ENCODE results near the gene LIMA1. TPM values are rescaled to one million over a fixed set of nuclear protein-coding genes. Genes with fewer than 3 reads are reported as not detected.
"Not testable (repeated sequence)": the region's sequence is repeated elsewhere in the genome, so short reads cannot be mapped to it uniquely, and the experiment has no call there.

Gene LIMA1
- polyA plus RNA-seq, result 100 to 1,000 TPM in 2 of 3 donors, 10 to 100 TPM in 1; 15.9 to 134 (median 108) TPM

DNA sequence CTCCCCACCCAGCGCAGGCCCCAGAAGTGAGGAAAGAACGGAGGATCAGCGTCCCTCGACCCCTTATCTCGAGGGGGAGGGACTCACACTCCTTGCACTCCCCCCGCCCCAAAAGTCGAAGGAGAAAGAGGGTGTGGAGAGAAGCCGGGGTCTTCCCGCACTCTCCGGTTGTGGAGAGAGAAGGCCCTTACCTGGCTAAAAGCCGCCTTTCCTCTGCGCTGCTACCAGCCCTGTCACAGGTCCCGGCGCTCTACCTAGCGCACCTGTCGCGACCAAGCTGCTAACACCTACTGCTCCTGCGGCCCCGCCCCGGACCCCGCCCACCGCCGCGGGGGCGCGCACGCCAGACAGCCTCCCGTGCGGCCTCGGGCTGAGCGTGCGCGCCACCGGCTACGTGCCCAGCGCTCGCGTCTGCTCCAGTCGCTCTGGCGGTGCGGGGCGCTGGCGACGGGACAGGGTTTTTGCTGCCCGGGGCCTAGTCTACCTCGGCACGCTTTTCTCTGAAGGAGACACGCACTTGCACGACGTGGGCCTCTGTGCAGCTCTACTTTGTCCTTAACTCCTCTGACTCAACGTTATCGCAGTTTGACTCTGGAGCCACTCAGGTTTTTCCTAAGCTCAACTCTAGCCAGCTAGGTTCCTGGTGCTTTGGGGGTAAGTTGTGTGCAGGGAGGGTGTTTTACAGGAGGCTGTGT is at the start of gene LIMA1:
TSS of gene LIMA1 (minus strand) at position 292 of the 695 bp plus-strand sequence. CDS start 34,769 bp downstream, outside the sequence.
- peak within 1 kb of the TSS; percentile 35 for H3K27ac ChIP-seq (ENCODE audit: low read depth, low read length)

DNA sequence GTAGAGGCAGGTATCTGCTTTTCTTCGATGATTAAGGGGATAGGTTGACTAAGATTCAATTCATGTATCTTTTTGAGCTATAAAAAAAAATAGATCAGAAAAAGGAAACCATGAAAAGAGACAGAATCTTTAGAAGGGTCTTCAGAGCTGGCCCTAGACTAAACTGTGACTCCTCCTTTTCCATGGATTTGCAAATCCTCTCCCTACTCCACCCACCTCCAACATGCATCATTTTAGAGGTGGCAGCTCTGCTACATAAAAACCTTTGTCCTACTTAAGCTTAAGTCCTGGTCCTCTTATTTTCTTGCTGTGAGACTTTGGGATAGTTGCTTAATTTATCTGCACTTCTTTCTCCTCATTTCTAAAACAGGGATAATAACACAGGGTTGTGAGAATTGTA is 48.4 kb upstream of the LIMA1 start:
- no peak overlapping the region for H3K27ac ChIP-seq (ENCODE audit: low read depth, low read length)
- 94 to 98% (median 94%) methylated on average over 1 of the region's 1 CpG for WGBS, 3 donors

More for the DNA sequence above, at the start of gene LIMA1:
- WGBS, 3 donors, result 0 to 1% (median 1%) methylated on average over 51 to 52 of the region's 52 CpGs

DNA sequence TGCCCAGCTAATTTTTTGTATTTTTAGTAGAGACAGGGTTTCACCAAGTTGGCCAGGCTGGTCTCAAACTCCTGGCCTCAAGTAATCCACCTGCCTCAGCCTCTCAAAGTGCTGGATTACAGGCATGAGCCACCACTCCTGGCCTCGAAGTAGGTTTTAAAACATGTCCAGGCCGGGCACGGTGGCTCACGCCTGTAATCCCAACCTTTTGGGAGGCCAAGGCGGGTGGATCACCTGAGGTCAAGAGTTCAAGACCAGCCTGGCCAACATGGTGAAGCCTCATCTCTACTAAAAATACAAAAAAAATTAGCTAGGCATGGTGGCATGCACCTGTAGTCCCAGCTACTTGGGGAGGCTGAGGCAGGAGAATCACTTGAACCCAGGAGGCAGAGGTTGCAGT is 45.3 kb upstream of the LIMA1 start:
- not testable (repeated sequence) for H3K27ac ChIP-seq (ENCODE audit: low read depth, low read length)
- WGBS, 3 donors, result 94 to 100% (median 96%) methylated on average over 5 of the region's 5 CpGs

DNA sequence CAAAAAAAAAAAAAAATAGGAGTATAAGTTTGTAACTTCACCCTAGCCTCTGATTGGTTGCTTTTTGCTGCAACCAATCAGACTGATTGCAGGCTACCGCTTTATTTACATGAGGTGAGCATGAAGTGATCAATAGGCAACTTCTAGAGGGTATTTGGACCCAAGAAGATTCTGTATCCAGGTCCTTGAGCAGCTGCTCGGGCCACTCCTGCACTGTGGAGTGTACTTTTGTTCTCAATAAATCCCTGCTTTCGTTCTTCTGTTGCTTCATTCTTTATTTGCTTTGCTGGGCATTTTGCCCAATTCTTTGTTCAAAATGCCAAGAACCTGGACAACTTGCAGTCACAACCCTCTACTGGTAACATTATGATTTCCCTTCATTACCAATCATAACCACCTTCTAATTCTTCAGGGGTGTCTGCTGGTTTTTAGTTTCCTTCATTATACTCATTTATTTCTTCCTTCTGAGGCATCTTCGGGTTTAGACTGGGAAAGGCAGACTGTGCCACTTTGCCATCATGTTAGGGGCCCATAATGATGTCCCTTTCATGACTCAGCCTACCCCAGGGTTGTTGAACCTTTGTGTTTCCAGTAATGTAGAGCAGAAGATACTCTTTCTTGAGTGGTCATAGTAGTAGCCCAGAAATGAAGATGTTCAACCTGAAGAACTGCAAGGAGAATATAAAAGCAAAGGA is 43.4 kb upstream of the LIMA1 start:
- WGBS, 3 donors, result 46 to 72% (median 69%) methylated on average over 4 of the region's 4 CpGs
- H3K27ac ChIP-seq (ENCODE audit: low read depth, low read length), result no peak overlapping the region

DNA sequence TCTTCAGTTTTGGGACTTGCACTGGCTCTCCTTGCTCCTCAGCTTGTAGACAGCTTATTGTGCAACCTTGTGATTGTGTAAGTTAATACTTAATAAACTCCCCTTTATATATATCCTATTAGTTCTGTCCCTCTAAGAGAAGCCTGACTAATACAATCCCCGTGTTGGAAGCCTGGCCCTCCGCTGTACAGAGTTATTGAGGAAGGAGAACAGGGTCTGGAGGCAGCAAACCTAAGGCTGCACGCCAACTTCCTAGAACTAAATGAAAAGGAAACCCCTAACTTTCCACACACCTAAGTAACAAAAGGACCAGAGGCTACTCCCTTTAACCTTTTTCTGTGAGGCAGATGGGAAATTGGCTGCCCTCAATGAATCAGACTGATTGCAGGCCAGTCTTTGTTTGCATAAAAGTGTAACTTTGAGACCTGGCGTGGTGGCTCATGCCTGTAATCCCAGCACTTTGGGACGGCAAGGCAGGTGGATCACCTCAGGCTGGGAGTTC is 42.6 kb upstream of the LIMA1 start:
- 65 to 82% (median 80%) methylated on average over 5 of the region's 5 CpGs for WGBS, 3 donors
- H3K27ac ChIP-seq (ENCODE audit: low read depth, low read length), result no peak overlapping the region

DNA sequence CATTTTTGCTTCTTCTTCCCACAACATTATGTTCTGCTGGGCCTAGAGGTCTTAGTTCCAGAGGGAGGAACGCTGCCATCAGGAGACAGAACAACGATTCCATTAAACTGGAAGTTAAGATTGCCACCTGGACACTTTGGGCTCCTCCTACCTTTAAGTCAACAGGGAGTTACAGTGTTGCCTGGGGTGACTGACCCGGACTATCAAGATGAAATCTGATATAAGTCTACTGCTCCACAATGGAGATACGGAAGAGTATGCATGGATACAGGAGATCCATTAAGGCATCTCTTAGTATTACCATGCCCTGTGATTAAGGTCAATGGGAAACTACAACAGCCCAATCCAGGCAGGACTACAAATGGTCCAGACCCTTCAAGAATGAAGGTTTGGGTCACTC is 41.5 kb upstream of the LIMA1 start:
- H3K27ac ChIP-seq (ENCODE audit: low read depth, low read length), result not testable (repeated sequence)
- 88 to 95% (median 89%) methylated on average over 4 of the region's 4 CpGs for WGBS, 3 donors

DNA sequence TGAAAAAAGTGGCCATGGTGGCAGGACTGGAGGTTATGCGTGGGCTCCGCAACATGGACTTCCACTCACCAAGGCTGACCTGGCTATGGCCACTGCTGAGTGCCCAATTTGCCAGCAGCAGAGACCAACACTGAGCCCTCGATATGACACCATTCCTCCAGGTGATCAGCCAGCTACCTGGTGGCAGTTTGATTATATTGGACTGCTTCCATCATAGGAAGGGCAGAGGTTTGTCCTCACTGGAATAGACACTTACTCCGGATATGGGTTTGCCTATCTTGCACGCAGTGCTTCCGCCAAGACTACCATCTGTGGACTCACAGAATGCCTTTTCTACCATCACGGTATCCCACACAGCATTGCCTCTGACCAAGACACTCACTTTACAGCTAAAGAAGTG is 40.8 kb upstream of the LIMA1 start:
- 97 to 98% (median 98%) methylated on average over 7 of the region's 7 CpGs for WGBS, 3 donors
- not testable (repeated sequence) for H3K27ac ChIP-seq (ENCODE audit: low read depth, low read length)

DNA sequence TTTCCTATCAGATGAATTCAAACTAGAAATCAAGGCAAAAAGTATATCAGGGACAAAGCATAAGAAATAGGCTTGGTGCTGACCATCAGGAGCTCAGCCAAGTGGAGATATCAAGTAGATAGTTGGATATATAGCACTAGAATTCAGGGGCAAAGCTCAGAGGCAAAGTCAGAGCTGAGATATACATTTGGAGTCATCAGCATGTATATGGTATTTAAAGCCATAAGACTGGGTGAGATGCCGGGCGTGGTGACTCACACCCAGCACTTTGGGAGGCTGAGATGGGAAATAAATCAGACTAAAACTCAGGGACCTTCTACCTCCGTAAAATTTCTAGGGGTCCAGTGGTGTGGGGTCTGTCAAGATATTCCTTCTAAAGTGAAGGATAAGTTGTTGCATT is 38.9 kb upstream of the LIMA1 start:
- no peak overlapping the region for H3K27ac ChIP-seq (ENCODE audit: low read depth, low read length)
- 96 to 100% (median 97%) methylated on average over 3 of the region's 3 CpGs for WGBS, 3 donors

DNA sequence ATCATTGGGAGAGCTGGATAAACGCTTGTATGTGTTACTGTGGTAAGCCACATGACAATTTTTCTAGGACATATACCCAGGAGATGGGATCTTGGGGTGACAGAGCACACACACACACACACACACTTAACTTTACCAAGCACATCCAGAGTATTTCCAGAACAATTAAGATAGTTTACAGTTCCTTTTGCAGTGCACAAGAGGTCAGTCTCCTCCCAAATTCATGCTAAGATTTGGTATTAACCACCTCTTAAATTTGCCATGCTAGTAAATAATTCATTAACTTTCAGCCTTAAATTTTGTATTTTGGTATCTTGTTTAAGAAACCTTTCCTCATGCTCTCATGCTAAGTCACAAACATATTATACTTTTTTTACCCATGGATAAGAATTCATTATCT is 33.9 kb upstream of the LIMA1 start:
- no peak overlapping the region for H3K27ac ChIP-seq (ENCODE audit: low read depth, low read length)
- 68 to 73% (median 72%) methylated on average over 1 of the region's 1 CpG for WGBS, 3 donors

DNA sequence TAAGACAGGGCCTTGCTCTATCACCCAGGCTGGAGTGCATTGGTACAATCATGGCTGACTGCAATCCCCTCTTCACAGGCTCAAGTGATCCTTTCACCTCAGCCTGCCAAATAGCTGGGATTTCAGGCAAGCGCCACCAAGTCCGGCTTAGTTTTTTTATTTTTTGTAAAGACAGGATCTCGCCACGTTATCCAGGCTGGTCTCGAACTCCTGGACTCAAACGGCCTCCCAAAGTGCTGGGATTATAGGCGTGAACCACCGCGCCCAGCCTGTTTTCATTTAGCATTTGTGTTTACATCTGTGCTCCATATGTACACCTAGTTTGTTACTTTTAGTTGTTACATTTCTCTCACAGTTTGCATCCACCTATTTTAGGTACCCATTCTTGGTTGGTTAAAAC is 32.5 kb upstream of the LIMA1 start:
- no peak overlapping the region for H3K27ac ChIP-seq (ENCODE audit: low read depth, low read length)
- WGBS, 3 donors, result 96 to 97% (median 96%) methylated on average over 9 of the region's 9 CpGs

DNA sequence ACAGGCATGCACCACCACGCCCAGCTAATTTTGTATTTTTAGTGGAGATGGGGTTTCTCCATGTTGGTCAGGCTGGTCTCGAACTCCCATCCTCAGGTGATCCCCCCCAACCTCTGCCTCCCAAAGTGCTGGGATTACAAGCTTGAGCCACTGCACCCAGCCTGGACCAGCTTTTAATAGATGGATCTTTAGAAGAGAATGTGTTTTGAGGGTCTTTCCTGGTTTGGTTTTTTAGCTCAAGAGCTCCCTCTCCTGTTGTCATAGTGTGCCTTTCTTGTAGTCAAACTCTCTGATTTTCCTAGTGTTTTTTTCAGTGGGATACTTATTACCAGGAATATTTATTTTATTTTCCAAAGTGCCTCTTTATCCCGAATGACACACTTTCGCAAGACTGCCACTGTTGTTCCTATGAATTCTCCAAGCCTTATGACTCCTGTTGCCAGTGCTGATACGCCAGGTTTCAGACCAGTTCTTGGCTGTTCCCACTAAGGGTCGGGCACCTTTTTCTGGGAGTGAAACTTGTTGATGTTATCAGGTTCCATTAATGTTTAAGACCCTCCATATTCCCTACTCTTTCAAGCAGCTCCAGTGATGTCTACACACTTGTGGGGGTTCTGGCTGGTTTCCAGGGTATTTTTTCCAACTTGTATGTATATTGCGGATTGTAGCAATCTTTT is 31.5 kb upstream of the LIMA1 start:
- WGBS, 3 donors, result 70 to 78% (median 73%) methylated on average over 7 of the region's 7 CpGs
- no peak overlapping the region for H3K27ac ChIP-seq (ENCODE audit: low read depth, low read length)

DNA sequence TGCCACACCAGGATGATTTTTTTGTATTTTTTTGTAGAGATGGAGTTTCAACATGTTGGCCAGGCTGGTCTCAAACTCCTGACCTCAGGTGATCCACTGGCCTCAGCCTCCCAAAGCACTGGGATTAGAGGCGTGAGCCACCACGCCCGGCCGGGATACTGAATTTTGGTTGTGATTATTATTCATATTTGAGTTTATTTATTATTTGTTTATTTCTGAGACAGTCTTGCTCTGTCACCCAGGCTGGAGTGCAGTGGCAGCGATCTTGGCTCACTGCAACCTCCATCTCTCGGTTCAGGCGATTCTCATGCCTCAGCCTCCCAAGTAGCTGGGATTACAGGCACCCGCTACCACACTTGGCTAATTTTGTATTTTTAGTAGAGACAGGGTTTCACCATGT is 30.7 kb upstream of the LIMA1 start:
- WGBS, 3 donors, result 92 to 98% (median 93%) methylated on average over 8 of the region's 8 CpGs

DNA sequence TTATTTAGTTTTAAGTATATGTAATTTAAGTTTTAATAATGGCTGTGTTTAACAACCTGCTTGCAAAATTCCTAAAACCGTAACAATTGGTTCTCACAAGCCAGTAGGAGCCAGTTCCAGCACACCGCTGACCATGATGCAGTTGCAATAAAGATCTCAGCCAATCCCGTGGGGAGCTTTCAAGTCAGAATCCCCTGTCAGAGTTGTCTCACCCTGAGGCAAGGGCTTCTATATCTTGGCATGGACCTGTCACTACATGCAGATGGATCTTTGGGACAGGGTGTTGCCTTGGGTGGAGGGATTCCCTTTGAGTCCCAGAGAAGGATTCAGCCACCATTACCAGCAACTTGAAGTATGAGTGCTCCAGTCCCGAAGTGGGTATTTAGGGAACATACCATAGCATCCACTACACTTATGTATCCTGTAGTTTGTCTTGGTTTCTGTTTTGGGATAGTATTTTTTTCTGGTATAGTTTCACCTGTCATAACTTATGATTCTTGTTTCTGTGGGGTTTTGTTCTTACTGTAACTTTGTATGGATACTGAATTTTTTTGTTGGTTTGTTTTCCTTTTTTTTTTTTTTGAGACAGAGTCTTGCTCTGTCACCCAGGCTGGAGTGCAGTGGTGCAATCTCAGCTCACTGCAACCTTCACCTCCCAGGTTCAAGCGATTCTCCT is 30.1 kb upstream of the LIMA1 start:
- 86 to 90% (median 88%) methylated on average over 5 of the region's 5 CpGs for WGBS, 3 donors
- H3K27ac ChIP-seq (ENCODE audit: low read depth, low read length), result no peak overlapping the region

More for the DNA sequence above, 30.7 kb upstream of the LIMA1 start:
- not testable (repeated sequence) for H3K27ac ChIP-seq (ENCODE audit: low read depth, low read length)

DNA sequence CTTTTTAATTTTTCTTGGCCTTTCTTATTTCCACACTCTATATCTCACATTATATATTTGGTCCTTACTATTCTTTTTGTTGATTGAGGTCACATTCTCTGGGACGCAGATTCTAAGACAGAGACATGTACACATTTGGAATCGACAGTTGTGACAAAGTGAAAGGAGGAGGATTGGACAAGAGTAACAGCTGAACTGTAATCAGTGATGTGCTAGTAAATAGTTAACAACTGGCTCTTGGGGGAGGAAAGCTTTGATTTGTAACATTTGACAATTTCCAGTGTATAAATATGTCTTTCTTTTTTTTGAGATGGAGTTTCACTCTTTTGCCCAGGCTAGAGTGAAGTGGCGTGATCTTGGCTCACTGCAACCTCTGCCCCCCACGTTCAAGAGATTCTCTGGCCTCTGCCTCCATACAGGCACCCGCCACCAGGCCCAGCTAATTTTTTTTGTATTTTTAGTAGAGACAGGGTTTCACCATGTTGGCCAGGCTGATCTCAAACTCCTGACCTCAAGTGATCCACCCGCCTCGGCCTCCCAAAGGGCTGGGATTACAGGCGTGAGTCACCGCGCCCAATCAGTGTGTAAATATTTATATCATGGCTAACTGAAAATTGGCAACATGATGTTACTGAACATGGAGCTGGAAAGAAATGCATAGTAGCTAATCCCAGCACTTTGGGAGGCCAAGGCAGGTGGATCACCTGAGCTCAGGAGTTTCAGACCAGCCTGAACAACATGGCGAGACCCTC is 28.7 kb upstream of the LIMA1 start:
- not testable (repeated sequence) for H3K27ac ChIP-seq (ENCODE audit: low read depth, low read length)
- WGBS, 3 donors, result 63 to 80% (median 64%) methylated on average over 11 of the region's 11 CpGs

DNA sequence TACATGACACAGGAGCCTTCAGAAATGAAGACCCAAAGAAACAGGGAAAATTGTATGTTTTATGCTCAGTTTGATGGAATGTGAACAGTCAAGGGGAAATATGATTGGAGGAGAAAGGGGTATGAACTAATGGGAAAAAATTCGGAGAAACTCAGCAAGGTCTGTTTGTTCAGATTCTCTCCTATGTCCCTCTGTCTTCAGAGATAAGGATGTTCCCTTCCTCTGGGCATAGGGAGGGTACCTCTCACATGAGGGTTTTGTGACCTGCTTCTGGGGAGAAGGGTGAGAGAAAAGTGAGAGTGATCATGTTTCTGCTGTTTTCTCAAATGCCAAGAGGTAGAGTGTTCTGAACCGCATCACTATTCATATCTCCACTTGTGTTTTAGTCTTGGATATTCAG is 26.6 kb upstream of the LIMA1 start:
- 95 to 98% (median 98%) methylated on average over 2 of the region's 2 CpGs for WGBS, 3 donors
- H3K27ac ChIP-seq (ENCODE audit: low read depth, low read length), result no peak overlapping the region

DNA sequence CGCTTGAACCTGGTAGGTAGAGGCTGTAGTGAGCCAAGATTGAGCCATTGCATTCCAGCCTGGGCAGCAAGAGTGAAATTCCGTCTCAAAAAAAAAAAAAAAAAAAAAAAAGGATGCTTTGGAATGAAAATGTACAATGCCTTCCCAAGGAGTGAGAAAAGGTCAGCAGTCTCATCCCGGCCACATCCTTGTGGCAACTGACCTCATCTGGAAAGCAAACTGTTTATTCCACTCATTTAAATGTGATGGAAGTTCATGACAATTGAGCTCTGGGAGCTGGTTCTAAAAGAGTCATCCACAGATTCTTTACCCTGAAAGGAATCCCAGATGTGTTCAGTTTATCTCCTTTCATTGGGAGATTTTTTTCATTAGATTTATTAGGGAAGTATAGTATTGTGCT is 19.4 kb upstream of the LIMA1 start:
- H3K27ac ChIP-seq (ENCODE audit: low read depth, low read length), result no peak overlapping the region
- WGBS, 3 donors, result 70 to 78% (median 74%) methylated on average over 3 of the region's 3 CpGs

DNA sequence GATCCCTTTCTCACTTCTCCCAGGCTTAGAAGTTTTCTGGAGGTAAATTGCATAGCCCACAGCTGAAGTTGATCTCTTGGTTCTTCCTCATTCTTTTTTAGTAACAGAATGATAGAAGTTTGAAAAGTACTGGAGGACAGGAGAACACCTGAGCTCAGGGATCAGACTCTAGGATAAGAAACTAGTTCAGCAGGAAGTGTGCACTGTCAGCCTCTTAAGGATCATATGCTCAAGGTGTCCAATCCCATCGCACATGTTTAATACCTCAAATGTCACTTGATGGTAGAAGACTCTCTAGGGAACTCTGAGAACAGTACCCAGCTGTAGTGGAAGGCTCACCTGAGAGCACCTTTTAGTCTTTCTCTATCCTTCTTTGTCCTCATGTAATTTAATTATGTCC is 14.7 kb upstream of the LIMA1 start:
- 59 to 74% (median 60%) methylated on average over 1 of the region's 1 CpG for WGBS, 3 donors
- H3K27ac ChIP-seq (ENCODE audit: low read depth, low read length), result no peak overlapping the region

DNA sequence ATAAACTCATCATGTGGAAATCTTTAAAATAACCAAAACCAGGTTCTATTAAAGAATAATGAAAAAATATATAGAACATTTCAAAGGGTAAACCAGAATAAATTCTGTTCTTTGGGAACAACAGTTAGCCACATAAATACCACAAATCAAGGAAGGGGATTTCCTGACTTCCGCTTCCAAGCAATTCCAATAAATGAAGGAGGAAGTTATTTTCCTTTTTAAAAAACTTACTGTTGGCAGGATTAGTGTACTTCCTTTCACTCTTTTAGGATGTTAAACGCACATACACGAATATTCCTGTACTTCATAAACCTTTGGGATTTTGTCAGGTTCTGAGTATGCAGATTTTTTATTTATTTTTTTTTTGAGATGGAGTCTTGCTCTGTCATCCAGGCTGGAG is 13.7 kb upstream of the LIMA1 start:
- 16 to 61% (median 17%) methylated on average over 3 of the region's 3 CpGs for WGBS, 3 donors
- H3K27ac ChIP-seq (ENCODE audit: low read depth, low read length), result no peak overlapping the region
